GM23338 (cell line): ENCODE data around the gene MYH15. TPM values are rescaled to one million over a fixed set of nuclear protein-coding genes. Genes with fewer than 3 reads are reported as not detected.

Experiments
- ATAC-seq: fragments of 200-7000 bp; cut with Tn5 transposase; 3 replicates; pipeline ENCODE4 v1.9.1; 2020
- DNase-seq: peaks from one replicate; pipeline ENCODE4 v3.0.0-alpha.2; 2015; ENCODE audit warnings: low spot score
- H2AFZ ChIP-seq: fragments of 200-600 bp; sonication (generic); 2 replicates; pipeline ENCODE4 v1.8.0; 2016; ENCODE audit warnings: antibody characterized with exemption, mild to moderate bottlenecking, moderate library complexity
- H3F3A ChIP-seq: fragments of 200-600 bp; sonication (generic); replicated peaks from 2 replicates; pipeline ENCODE4 v1.8.0; 2017; ENCODE audit warnings: antibody characterized with exemption, mixed run types, low read depth
- H3K27ac ChIP-seq: fragments of 200-600 bp; sonication (generic); 2 replicates; pipeline ENCODE4 v1.6.1; 2016; ENCODE audit warnings: low read depth
- H3K27me3 ChIP-seq: fragments of 200-600 bp; sonication (generic); 2 replicates; pipeline ENCODE4 v1.8.0; 2016; ENCODE audit warnings: mild to moderate bottlenecking, mixed run types, moderate library complexity; ENCODE audit not compliant: insufficient read depth
- H3K36me3 ChIP-seq: fragments of 200-600 bp; sonication (generic); 2 replicates; pipeline ENCODE4 v1.8.0; 2016; ENCODE audit warnings: mild to moderate bottlenecking; ENCODE audit not compliant: insufficient read depth
- H3K4me1 ChIP-seq: fragments of 200-600 bp; sonication (generic); 2 replicates; pipeline ENCODE4 v1.8.0; 2016; ENCODE audit warnings: mild to moderate bottlenecking, moderate library complexity; ENCODE audit not compliant: insufficient read depth
- H3K4me2 ChIP-seq: fragments of 200-600 bp; sonication (generic); 2 replicates; pipeline ENCODE4 v1.7.1; 2017; ENCODE audit warnings: mixed run types
- H3K4me3 ChIP-seq: fragments of 200-600 bp; sonication (generic); 2 replicates; pipeline ENCODE4 v1.6.1; 2016; ENCODE audit warnings: mixed run types
- H3K79me2 ChIP-seq: fragments of 200-600 bp; sonication (generic); replicated peaks from 2 replicates; pipeline ENCODE4 v1.8.0; 2017; ENCODE audit warnings: mild to moderate bottlenecking; ENCODE audit not compliant: insufficient read depth
- H3K9me2 ChIP-seq: fragments of 200-600 bp; sonication (generic); 2 replicates; pipeline ENCODE4 v1.8.0; 2017; ENCODE audit not compliant: insufficient read depth
- H4K20me1 ChIP-seq: fragments of 200-600 bp; sonication (generic); replicated peaks from 2 replicates; pipeline ENCODE4 v1.8.0; 2017; ENCODE audit warnings: mild to moderate bottlenecking; ENCODE audit not compliant: insufficient read depth
- H3K27ac Mint-ChIP-seq: 2 replicates; pipeline ENCODE4 v1.8.0; 2020; ENCODE audit warnings: inconsistent platforms, mild to moderate bottlenecking, moderate library complexity, mixed read lengths
- H3K27me3 Mint-ChIP-seq: 3 replicates; pipeline ENCODE4 v1.8.0; 2022; ENCODE audit warnings: low read depth, mild to moderate bottlenecking, moderate library complexity, mixed read lengths, inconsistent platforms; ENCODE audit not compliant: insufficient read depth, poor library complexity
- H3K36me3 Mint-ChIP-seq: 3 replicates; pipeline ENCODE4 v1.8.0; 2021; ENCODE audit warnings: low read depth, mild to moderate bottlenecking, inconsistent platforms, moderate library complexity, mixed read lengths
- H3K4me1 Mint-ChIP-seq: 3 replicates; pipeline ENCODE4 v1.8.0; 2020; ENCODE audit warnings: mild to moderate bottlenecking, inconsistent platforms, mixed read lengths
- H3K4me3 Mint-ChIP-seq: 3 replicates; pipeline ENCODE4 v1.8.0; 2021; ENCODE audit warnings: moderate library complexity, mild to moderate bottlenecking, inconsistent platforms, mixed read lengths
- H3K9me3 Mint-ChIP-seq: 3 replicates; pipeline ENCODE4 v1.8.0; 2020; ENCODE audit warnings: moderate library complexity, mild to moderate bottlenecking, inconsistent platforms, mixed read lengths
- ETS1 ChIP-seq: IDR thresholded peaks from 2 replicates; pipeline ENCODE4 v1.6.1; 2016; ENCODE audit warnings: antibody characterized with exemption
- EZH2 ChIP-seq: fragments of 200-600 bp; sonication (generic); IDR thresholded peaks from one replicate; pipeline ENCODE4 v1.8.0; 2017; ENCODE audit warnings: antibody characterized with exemption, mild to moderate bottlenecking, low read depth; ENCODE audit not compliant: unreplicated experiment
- EZH2phosphoT487 ChIP-seq: fragments of 200-600 bp; sonication (generic); IDR thresholded peaks from one replicate; pipeline ENCODE4 v1.8.1; 2018; ENCODE audit warnings: antibody characterized with exemption; ENCODE audit not compliant: unreplicated experiment
- NANOG ChIP-seq: IDR thresholded peaks from 2 replicates; pipeline ENCODE4 v1.6.1; 2016; ENCODE audit warnings: antibody characterized with exemption, borderline replicate concordance
- REST ChIP-seq: IDR thresholded peaks from one replicate; pipeline ENCODE4 v1.6.1; 2018; ENCODE audit warnings: antibody characterized with exemption; ENCODE audit not compliant: unreplicated experiment
- STAT1 ChIP-seq: IDR thresholded peaks from one replicate; pipeline ENCODE4 v1.6.1; 2016; ENCODE audit warnings: antibody characterized with exemption; ENCODE audit not compliant: unreplicated experiment
- ZNF114 ChIP-seq: fragments of 250-450 bp; sonication (Bioruptor Pico); IDR thresholded peaks from 2 replicates; pipeline ENCODE4 v1.5.0; 2020; ENCODE audit warnings: mild to moderate bottlenecking, moderate library complexity
- ZNF331 ChIP-seq: fragments of 250-450 bp; sonication (Bioruptor Pico); IDR thresholded peaks from 2 replicates; pipeline ENCODE4 v1.5.0; 2020; ENCODE audit warnings: low read depth, mild to moderate bottlenecking, moderate library complexity
- ZNF462 ChIP-seq: fragments of 250-450 bp; sonication (Bioruptor Pico); IDR thresholded peaks from 2 replicates; pipeline ENCODE4 v1.5.0; 2020; ENCODE audit warnings: mild to moderate bottlenecking, moderate library complexity
- polyA plus RNA-seq: library from polyadenylated mRNA; unstranded; fragments of >200 nt; fragmentation: Nextera tagmentation; extraction: Ambion mirVana; gene quantifications from 2 replicates; pipeline ENCODE4 v1.2.1, GENCODE V29; 2016
- total RNA-seq: library from RNA; depleted of rRNA; stranded (reverse); fragments of >200 nt; shearing (Covaris generic); gene quantifications from 2 replicates; pipeline ENCODE4 v1.2.3, GENCODE V29; 2014

MYH15 gene
- total and polyA plus RNA-seq, 2 experiments from 2014 or later, result 0.07 TPM; not detected in 1

GRCh38 chr3:108412121-108412750 lies 98.2 kb downstream of the MYH15 start:
- Histone ChIP-seq H3K4me3 (no peak overlapping the region), H3K4me1 (0 out of 2 replicates have a peak, but pooled peaks cover 9% of the 10 kb centered on the region), H2AFZ (no peak overlapping the region), H3K36me3 (no peaks in the 10 kb centered on the region), H3K27me3 (no peaks in the 10 kb centered on the region), H3K4me2 (no peak overlapping the region), H3K27ac (no peak overlapping the region), H3K9me2 (peaks cover 4% of the 10 kb centered on the region), H3K79me2 (no peaks in the 10 kb centered on the region), H3F3A (no peaks in the 10 kb centered on the region), H4K20me1 (no peaks in the 10 kb centered on the region)
- Mint-ChIP-seq H3K36me3 (no peaks in the 10 kb centered on the region), H3K4me3 (no peak overlapping the region), H3K27ac (no peak overlapping the region), H3K9me3 (no peaks in the 10 kb centered on the region), H3K27me3 (no peaks in the 10 kb centered on the region), H3K4me1 (peaks cover 11% of the 10 kb centered on the region)
- ATAC-seq, result no peak
- TF ChIP-seq REST (no peak), NANOG (no peak), EZH2phosphoT487 (no peak), ZNF331 (CRISPR knock-in tag) (no peak), ZNF462 (CRISPR knock-in tag) (no peak), EZH2 (no peak), ZNF114 (CRISPR knock-in tag) (no peak), ETS1 (no peak), STAT1 (no peak)
- DNase-seq, result no peak
